Progenitor cell of endocrine pancreas (in vitro differentiated cells): Measurements from ENCODE around the gene RPL18A. TPM values are rescaled to one million over a fixed set of nuclear protein-coding genes. Genes with fewer than 3 reads are reported as not detected.

Experiments used
- DNase-seq: peaks from one replicate; pipeline ENCODE4 v3.0.0; 2021; ENCODE audit warnings: low spot score; ENCODE audit not compliant: unreplicated experiment
- H3K27ac Mint-ChIP-seq: 2 replicates; pipeline ENCODE4 v1.8.0; 2021; ENCODE audit warnings: mild to moderate bottlenecking, moderate library complexity, mixed read lengths
- H3K27me3 Mint-ChIP-seq: 2 replicates; pipeline ENCODE4 v1.8.0; 2021; ENCODE audit warnings: mixed read lengths
- H3K36me3 Mint-ChIP-seq: 2 replicates; pipeline ENCODE4 v1.8.0; 2022; ENCODE audit warnings: mixed read lengths; ENCODE audit not compliant: insufficient read depth
- H3K4me1 Mint-ChIP-seq: 2 replicates; pipeline ENCODE4 v1.8.0; 2021; ENCODE audit warnings: low read depth, mixed read lengths
- H3K4me3 Mint-ChIP-seq: 2 replicates; pipeline ENCODE4 v1.8.0; 2021; ENCODE audit warnings: low read depth, mild to moderate bottlenecking, moderate library complexity, mixed read lengths
- H3K9me3 Mint-ChIP-seq: 2 replicates; pipeline ENCODE4 v1.8.0; 2021; ENCODE audit warnings: low read depth, mixed read lengths
- long read RNA-seq: library from polyadenylated mRNA; unstranded; transcript quantifications from one replicate; pipeline ENCODE4 v2.0.0, GENCODE V29; 2020
- total RNA-seq: library from RNA; stranded (reverse); gene quantifications from 2 replicates; pipeline ENCODE4 v1.2.1, GENCODE V29; 2021
- TF ChIP-seq, protein P1 (sequence below): fragments of 200-600 bp; sonication (generic); IDR thresholded peaks from one replicate; pipeline ENCODE4 v1.5.0; 2021; ENCODE audit warnings: antibody characterized with exemption, mild to moderate bottlenecking; ENCODE audit not compliant: unreplicated experiment

The RPL18A gene
- total RNA-seq: 1,687 and 1,716 TPM in 2 replicates
- long read RNA-seq, transcript RPL18A-201 (5 exons, 665 nt): major isoform, 815 of 826 reads
- long read RNA-seq, partial matches to known transcripts: 4 of 826 reads
- long read RNA-seq, other reads (novel, unspliced or antisense): 5 of 826 reads

DNA sequence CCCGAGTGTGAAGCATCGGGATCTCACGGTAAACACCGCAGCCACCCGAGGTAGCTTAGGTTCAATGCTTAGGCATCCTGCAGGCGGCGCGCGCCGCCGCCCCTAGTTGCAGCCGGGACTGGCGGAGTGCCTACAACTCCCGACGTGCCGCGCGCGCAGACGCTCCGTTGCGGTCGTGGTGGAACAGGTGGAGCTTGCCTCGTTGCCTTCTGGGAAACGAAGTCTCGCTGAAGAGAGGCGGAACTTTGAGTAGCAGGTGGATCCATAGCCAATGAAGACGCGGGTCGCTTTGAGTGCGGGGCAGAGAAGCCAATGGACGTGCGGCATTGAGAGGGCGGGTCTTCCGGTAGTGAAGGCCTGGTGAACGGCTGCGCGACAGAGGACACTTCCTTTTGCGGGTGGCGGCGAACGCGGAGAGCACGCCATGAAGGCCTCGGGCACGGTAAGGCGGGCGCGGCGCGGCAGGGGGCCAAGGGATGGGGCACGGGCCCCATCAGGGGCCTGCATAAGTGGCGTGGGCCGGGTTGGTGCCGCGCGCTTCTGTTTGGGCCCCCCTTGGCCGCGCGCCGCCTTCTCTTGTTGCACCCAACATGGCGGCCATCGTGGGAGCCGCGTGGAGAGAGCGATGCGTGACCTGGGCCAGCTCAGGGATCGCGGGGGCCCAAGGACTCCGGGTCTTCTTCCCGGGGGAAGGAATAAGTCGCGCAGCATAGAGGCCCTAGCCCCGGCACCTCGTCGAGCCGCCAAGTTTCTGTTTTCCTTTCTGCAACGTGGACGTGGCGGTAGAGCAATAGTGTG, at the start of gene RPL18A:
RPL18A (plus strand) TSS at position 378 of the 798 bp plus-strand sequence; CDS start at position 425, 47 bp downstream.
- TF ChIP-seq, protein P1, sequence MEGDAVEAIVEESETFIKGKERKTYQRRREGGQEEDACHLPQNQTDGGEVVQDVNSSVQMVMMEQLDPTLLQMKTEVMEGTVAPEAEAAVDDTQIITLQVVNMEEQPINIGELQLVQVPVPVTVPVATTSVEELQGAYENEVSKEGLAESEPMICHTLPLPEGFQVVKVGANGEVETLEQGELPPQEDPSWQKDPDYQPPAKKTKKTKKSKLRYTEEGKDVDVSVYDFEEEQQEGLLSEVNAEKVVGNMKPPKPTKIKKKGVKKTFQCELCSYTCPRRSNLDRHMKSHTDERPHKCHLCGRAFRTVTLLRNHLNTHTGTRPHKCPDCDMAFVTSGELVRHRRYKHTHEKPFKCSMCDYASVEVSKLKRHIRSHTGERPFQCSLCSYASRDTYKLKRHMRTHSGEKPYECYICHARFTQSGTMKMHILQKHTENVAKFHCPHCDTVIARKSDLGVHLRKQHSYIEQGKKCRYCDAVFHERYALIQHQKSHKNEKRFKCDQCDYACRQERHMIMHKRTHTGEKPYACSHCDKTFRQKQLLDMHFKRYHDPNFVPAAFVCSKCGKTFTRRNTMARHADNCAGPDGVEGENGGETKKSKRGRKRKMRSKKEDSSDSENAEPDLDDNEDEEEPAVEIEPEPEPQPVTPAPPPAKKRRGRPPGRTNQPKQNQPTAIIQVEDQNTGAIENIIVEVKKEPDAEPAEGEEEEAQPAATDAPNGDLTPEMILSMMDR: peak; percentile 74
- Mint-ChIP-seq H3K27ac (peak within 1 kb of the TSS; percentile 96), H3K4me1 (peaks cover 19% of the 10 kb centered on the region), H3K36me3 (peaks cover 17% of the 10 kb centered on the region), H3K27me3 (peaks cover 9% of the 10 kb centered on the region), H3K9me3 (no peaks in the 10 kb centered on the region), H3K4me3 (peak within 1 kb of the TSS; percentile 96)
- DNase-seq: peak; percentile 97

DNA sequence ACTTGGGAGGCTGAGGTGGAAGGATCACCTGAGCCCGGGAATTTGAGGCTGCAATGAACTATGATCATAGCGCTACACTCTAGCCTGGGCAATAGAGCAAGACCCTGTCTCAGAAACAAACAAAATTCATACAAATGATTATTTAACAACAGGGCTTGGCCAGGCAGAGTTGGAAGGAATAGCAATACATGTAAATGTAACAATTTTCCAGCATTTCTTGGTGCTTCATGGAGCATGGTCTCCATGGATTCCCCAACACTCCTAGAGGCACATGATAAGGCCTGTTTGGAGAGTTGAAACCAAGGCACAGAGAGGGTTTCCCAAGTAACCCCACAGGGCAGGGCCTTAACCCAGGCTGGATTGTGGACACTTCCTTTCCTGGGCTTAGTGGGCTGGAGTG, 48.6 kb upstream of the RPL18A start:
- Mint-ChIP-seq H3K27me3 (peaks cover 20% of the 10 kb centered on the region), H3K4me1 (no peaks in the 10 kb centered on the region), H3K27ac (no peak overlapping the region), H3K36me3 (no peaks in the 10 kb centered on the region), H3K9me3 (no peaks in the 10 kb centered on the region), H3K4me3 (no peak overlapping the region)
- no peak for DNase-seq
- TF ChIP-seq, protein P1: no peak

DNA sequence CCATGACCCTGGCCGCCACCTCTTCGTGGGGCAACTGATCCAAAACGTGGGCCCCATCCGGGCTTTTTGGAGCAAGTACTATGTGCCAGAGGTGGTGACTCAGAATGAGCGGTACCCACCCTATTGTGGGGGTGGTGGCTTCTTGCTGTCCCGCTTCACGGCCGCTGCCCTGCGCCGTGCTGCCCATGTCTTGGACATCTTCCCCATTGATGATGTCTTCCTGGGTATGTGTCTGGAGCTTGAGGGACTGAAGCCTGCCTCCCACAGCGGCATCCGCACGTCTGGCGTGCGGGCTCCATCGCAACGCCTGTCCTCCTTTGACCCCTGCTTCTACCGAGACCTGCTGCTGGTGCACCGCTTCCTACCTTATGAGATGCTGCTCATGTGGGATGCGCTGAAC, 48.0 kb upstream of the RPL18A start:
- H3K27me3 Mint-ChIP-seq: peaks cover 20% of the 10 kb centered on the region
- DNase-seq: no peak
- H3K9me3 Mint-ChIP-seq: no peaks in the 10 kb centered on the region
- no peak overlapping the region for H3K27ac Mint-ChIP-seq
- no peaks in the 10 kb centered on the region for H3K36me3 Mint-ChIP-seq
- H3K4me1 Mint-ChIP-seq: no peaks in the 10 kb centered on the region
- H3K4me3 Mint-ChIP-seq: no peak overlapping the region
- TF ChIP-seq, protein P1: no peak

DNA sequence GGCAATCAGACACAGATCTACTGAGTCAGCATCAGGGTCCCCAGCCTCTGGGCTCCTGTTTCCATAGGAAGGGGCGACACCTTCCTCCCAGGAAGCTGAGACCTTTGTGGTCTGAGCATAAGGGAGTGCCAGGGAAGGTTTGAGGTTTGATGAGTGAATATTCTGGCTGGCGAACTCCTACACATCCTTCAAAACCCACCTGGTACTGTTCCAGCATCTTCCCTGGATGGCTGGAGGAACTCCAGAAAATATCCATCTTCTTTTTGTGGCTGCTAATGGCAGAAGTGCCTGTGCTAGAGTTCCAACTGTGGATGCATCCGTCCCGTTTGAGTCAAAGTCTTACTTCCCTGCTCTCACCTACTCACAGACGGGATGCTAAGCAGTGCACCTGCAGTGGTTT, 47.6 kb upstream of the RPL18A start:
- no peaks in the 10 kb centered on the region for H3K36me3 Mint-ChIP-seq

DNA sequence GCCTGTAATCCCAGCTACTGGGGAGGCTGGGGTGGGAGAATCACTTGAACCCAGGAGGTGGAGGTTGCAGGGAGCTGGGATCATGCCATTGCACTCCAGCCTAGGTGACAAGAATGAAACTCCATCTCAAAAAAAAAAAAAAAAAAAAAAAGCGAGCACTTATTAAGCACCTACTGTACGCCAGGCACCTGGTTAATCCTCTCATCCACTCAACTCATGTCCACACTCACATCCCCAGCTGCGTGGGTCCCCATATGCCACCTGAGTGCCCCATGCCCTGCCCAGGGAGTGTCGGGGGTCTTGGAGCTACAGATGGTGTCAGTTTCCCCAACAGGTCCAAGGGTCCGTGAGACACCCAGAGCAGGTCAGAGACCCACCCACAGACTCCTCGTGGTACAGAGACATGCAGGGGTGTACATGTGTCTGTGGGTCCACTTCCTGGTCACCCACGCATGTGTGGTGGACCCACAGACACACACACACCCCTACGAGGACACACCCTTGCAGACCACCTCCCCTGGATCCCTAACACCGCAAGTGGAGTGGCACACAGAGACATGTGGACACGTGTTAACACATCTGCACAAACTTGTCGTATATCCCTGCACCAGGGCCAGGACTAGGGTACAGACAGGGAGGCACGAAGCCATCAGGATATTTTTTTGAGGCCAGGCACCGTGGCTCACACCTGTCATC, 41.9 kb upstream of the RPL18A start:
- no peaks in the 10 kb centered on the region for H3K36me3 Mint-ChIP-seq
- no peak overlapping the region for H3K27ac Mint-ChIP-seq
- TF ChIP-seq, protein P1: no peak
- H3K9me3 Mint-ChIP-seq: no peaks in the 10 kb centered on the region
- H3K4me3 Mint-ChIP-seq: no peak overlapping the region
- no peaks in the 10 kb centered on the region for H3K4me1 Mint-ChIP-seq
- DNase-seq: no peak
- peaks cover 6% of the 10 kb centered on the region for H3K27me3 Mint-ChIP-seq

More for the DNA sequence above, 47.6 kb upstream of the RPL18A start:
- H3K4me3 Mint-ChIP-seq: no peak overlapping the region
- H3K4me1 Mint-ChIP-seq: no peaks in the 10 kb centered on the region
- TF ChIP-seq, protein P1: no peak
- peaks cover 20% of the 10 kb centered on the region for H3K27me3 Mint-ChIP-seq
- H3K9me3 Mint-ChIP-seq: no peaks in the 10 kb centered on the region
- H3K27ac Mint-ChIP-seq: no peak overlapping the region
- DNase-seq: no peak
